HepG2 (cell line): ENCODE results near the gene DQX1. TPM values are rescaled to one million over a fixed set of nuclear protein-coding genes. Genes with fewer than 3 reads are reported as not detected.

ENCODE experiments used
- ARNTL ChIP-seq: sonication (generic); formaldehyde crosslinking; IDR thresholded peaks from 2 replicates; pipeline ENCODE4 v1.4.0; 2020; ENCODE audit warnings: mild to moderate bottlenecking, missing genetic modification reagents
- IRF2 ChIP-seq: IDR thresholded peaks from 2 replicates; pipeline ENCODE4 v1.6.1; 2018; ENCODE audit warnings: missing genetic modification reagents, missing compliant biosample characterization
- KAT7 ChIP-seq: IDR thresholded peaks from 2 replicates; pipeline ENCODE4 v1.6.1; 2018; ENCODE audit warnings: borderline replicate concordance, missing compliant biosample characterization
- KLF15 ChIP-seq: sonication (generic); formaldehyde crosslinking; IDR thresholded peaks from 2 replicates; pipeline ENCODE4 v1.8.1; 2023; ENCODE audit warnings: borderline replicate concordance, mild to moderate bottlenecking, inconsistent platforms, missing genetic modification reagents, mixed read lengths
- MED8 ChIP-seq: sonication (generic); formaldehyde crosslinking; IDR thresholded peaks from 2 replicates; pipeline ENCODE4 v1.8.1; 2023; ENCODE audit warnings: mild to moderate bottlenecking, missing genetic modification reagents; ENCODE audit not compliant: insufficient replicate concordance
- MYNN ChIP-seq: sonication (generic); formaldehyde crosslinking; IDR thresholded peaks from 2 replicates; pipeline ENCODE4 v1.4.0; 2020; ENCODE audit warnings: mild to moderate bottlenecking, low read depth, missing genetic modification reagents
- NFATC3 ChIP-seq: sonication (generic); formaldehyde crosslinking; IDR thresholded peaks from 2 replicates; pipeline ENCODE4 v1.5.1; 2020; ENCODE audit warnings: mild to moderate bottlenecking, missing genetic modification reagents
- NFRKB ChIP-seq: fragments of 450-650 bp; IDR thresholded peaks from 2 replicates; pipeline ENCODE4 v1.6.1; 2017
- RCOR2 ChIP-seq: IDR thresholded peaks from 2 replicates; pipeline ENCODE4 v1.6.1; 2016; ENCODE audit warnings: missing biosample characterization, missing genetic modification reagents
- SNAI1 ChIP-seq: sonication (generic); formaldehyde crosslinking; IDR thresholded peaks from 2 replicates; pipeline ENCODE4 v1.5.0; 2020; ENCODE audit warnings: mild to moderate bottlenecking, missing genetic modification reagents, borderline replicate concordance
- TFDP2 ChIP-seq: sonication (generic); formaldehyde crosslinking; IDR thresholded peaks from 2 replicates; pipeline ENCODE4 v1.4.0; 2020; ENCODE audit warnings: missing genetic modification reagents
- ZMAT5 ChIP-seq: sonication (generic); formaldehyde crosslinking; IDR thresholded peaks from 2 replicates; pipeline ENCODE4 v1.5.0; 2020; ENCODE audit warnings: mild to moderate bottlenecking, low read depth, missing genetic modification reagents, borderline replicate concordance
- ZNF276 ChIP-seq: sonication (generic); formaldehyde crosslinking; IDR thresholded peaks from 2 replicates; pipeline ENCODE4 v1.4.0; 2020; ENCODE audit warnings: mild to moderate bottlenecking, low read depth, missing genetic modification reagents
- ZNF34 ChIP-seq: sonication (generic); formaldehyde crosslinking; IDR thresholded peaks from 2 replicates; pipeline ENCODE4 v1.4.0; 2020; ENCODE audit warnings: mild to moderate bottlenecking, missing genetic modification reagents, borderline replicate concordance
- ZNF451 ChIP-seq: sonication (generic); formaldehyde crosslinking; IDR thresholded peaks from 2 replicates; pipeline ENCODE4 v1.5.0; 2020; ENCODE audit warnings: mild to moderate bottlenecking, missing genetic modification reagents
- ZNF678 ChIP-seq: sonication (generic); formaldehyde crosslinking; IDR thresholded peaks from 2 replicates; pipeline ENCODE4 v1.4.0; 2020; ENCODE audit warnings: mild to moderate bottlenecking, missing genetic modification reagents
- ZNF766 ChIP-seq: sonication (generic); formaldehyde crosslinking; IDR thresholded peaks from 2 replicates; pipeline ENCODE4 v1.5.0; 2020; ENCODE audit warnings: missing genetic modification reagents, borderline replicate concordance
- ZNF772 ChIP-seq: sonication (generic); formaldehyde crosslinking; IDR thresholded peaks from 2 replicates; pipeline ENCODE4 v1.5.0; 2020; ENCODE audit warnings: mild to moderate bottlenecking, missing genetic modification reagents
- polyA plus RNA-seq, 8 experiments: library from polyadenylated mRNA; depleted of rRNA in 3 of 8; stranded (reverse) in 7 of 8; unstranded in 1 of 8; fragments of >200 nt; fragmentation: Illumina TruSeq in 4 of 8; extraction: Trizol in 4 of 8; gene quantifications; 2 replicates each; pipeline versions ENCODE4 v1.2.1 to v1.2.3, GENCODE V29; 2011 to 2016; ENCODE audit warnings: low read depth in 4 of 8, missing spikeins in 1 of 8, mixed read lengths in 1 of 8; ENCODE audit not compliant: insufficient read depth in 1 of 8
- total RNA-seq, 5 experiments: library from RNA; depleted of rRNA; stranded (reverse); fragments of >200 nt; fragmentation: Illumina TruSeq; extraction: Trizol; gene quantifications; 2 replicates each; pipeline ENCODE4 v1.2.3, GENCODE V29; 2016; ENCODE audit warnings: low read depth in 1 of 5
- TF ChIP-seq, protein P1 (sequence below): sonication (generic); formaldehyde crosslinking; IDR thresholded peaks from 2 replicates; pipeline ENCODE4 v1.8.1; 2023; ENCODE audit warnings: mild to moderate bottlenecking, missing genetic modification reagents
- TF ChIP-seq, protein P2 (sequence below): sonication (generic); formaldehyde crosslinking; IDR thresholded peaks from 2 replicates; pipeline ENCODE4 v1.5.0; 2020; ENCODE audit warnings: missing genetic modification reagents, mild to moderate bottlenecking, borderline replicate concordance
- TF ChIP-seq, protein P3 (sequence below): sonication (generic); formaldehyde crosslinking; IDR thresholded peaks from 2 replicates; pipeline ENCODE4 v1.5.1; 2020; ENCODE audit warnings: mild to moderate bottlenecking, moderate library complexity, missing genetic modification reagents

Gene DQX1
- total and polyA plus RNA-seq, 2 of the 13 experiments (the other 11 are each of a cell fraction or from before 2014, with no cell fraction given), result 27.6 to 89.8 TPM

DNA sequence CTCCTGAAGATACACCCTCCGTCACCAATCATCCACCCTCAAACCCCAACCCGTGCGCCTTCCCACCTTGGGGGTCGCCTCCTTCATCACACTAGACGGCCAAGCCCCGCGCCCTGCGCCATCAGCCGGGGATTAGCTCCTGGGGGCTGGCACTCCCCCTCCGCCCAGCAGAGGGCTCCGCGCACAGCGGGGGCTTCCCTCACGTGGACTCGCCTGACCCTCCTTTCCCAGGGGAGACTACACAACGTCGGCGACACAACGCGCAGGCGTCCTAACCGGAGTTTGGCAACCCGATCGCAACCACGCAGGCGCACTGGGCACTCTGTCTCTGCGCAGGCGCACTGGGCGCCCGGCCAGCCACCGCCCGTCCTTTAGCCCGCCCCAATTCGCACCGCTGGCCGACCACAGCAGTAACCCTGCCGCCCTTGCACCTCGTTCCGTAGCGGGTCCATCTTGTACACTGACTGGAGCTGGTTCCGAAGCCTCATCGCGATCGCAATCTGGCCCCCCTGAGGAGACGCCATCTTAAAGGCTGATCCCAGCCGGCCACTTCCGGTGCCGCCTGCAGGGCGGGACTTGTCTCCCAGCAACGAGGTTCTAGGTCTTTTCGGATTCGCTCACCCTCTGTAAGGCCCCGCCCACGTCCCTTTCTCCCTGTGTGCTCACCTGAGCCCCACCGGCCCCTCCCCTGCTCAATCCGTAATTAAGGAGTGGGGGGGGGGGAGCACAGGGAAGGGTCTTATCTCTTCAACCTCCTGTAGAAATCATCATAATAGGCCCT lies 18.7 kb downstream of the DQX1 start, which contains the start of gene PCGF1 (continued):
- TF ChIP-seq MYNN (CRISPR knock-in tag) (no peak), ZNF34 (CRISPR knock-in tag) (peak; percentile 59; the same call in 1 of the 2 replicates), ZNF451 (CRISPR knock-in tag) (peak; percentile 98), KLF15 (CRISPR knock-in tag) (peak; percentile 87), RCOR2 (CRISPR knock-in tag) (no peak), ZMAT5 (CRISPR knock-in tag) (no peak), MED8 (no peak), ARNTL (CRISPR knock-in tag) (peak; percentile 99), IRF2 (CRISPR knock-in tag) (peak; percentile 92), ZNF678 (peak; percentile 73; the same call in 1 of the 2 replicates), ZNF766 (CRISPR knock-in tag) (peak; percentile 95; the same call in 1 of the 2 replicates), NFRKB (peak; percentile 71; the same call in 1 of the 2 replicates), NFATC3 (CRISPR knock-in tag) (no peak), ZNF772 (CRISPR knock-in tag) (peak; percentile 96), TFDP2 (CRISPR knock-in tag) (peak; percentile 85; the same call in 1 of the 2 replicates), KAT7 (CRISPR knock-in tag) (peak; percentile 92; the same call in 1 of the 2 replicates), ZNF276 (CRISPR knock-in tag) (peak; percentile 72; the same call in 1 of the 2 replicates), SNAI1 (CRISPR knock-in tag) (0 out of 2 replicates have a peak, but pooled peaks have one; percentile 0)
- TF ChIP-seq, protein P1, sequence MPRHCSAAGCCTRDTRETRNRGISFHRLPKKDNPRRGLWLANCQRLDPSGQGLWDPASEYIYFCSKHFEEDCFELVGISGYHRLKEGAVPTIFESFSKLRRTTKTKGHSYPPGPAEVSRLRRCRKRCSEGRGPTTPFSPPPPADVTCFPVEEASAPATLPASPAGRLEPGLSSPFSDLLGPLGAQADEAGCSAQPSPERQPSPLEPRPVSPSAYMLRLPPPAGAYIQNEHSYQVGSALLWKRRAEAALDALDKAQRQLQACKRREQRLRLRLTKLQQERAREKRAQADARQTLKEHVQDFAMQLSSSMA, result 0 out of 2 replicates have a peak, but pooled peaks have one; percentile 71
- TF ChIP-seq, protein P2, sequence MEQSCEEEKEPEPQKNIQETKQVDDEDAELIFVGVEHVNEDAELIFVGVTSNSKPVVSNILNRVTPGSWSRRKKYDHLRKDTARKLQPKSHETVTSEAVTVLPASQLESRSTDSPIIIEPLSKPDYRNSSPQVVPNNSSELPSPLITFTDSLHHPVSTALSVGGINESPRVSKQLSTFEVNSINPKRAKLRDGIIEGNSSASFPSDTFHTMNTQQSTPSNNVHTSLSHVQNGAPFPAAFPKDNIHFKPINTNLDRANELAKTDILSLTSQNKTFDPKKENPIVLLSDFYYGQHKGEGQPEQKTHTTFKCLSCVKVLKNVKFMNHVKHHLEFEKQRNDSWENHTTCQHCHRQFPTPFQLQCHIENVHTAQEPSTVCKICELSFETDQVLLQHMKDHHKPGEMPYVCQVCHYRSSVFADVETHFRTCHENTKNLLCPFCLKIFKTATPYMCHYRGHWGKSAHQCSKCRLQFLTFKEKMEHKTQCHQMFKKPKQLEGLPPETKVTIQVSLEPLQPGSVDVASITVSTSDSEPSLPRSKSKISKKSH (CRISPR knock-in tag), result peak; percentile 35; the same call in 1 of the 2 replicates
- TF ChIP-seq, protein P3, sequence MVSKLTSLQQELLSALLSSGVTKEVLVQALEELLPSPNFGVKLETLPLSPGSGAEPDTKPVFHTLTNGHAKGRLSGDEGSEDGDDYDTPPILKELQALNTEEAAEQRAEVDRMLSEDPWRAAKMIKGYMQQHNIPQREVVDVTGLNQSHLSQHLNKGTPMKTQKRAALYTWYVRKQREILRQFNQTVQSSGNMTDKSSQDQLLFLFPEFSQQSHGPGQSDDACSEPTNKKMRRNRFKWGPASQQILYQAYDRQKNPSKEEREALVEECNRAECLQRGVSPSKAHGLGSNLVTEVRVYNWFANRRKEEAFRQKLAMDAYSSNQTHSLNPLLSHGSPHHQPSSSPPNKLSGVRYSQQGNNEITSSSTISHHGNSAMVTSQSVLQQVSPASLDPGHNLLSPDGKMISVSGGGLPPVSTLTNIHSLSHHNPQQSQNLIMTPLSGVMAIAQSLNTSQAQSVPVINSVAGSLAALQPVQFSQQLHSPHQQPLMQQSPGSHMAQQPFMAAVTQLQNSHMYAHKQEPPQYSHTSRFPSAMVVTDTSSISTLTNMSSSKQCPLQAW (CRISPR knock-in tag), result peak; percentile 86
